A673 (cell line): ENCODE data around the gene ANK2. TPM values are rescaled to one million over a fixed set of nuclear protein-coding genes. Genes with fewer than 3 reads are reported as not detected.

ENCODE experiments used
- BruUV-seq: library from RNA; stranded (reverse); fragments of 400-500 nt; replicated peaks from 2 replicates; lab custom pipeline; 2021; lab: Mats Ljungman, UMichigan
- CTCF ChIA-PET: fragments of 300-600 bp; sonication (Branson Sonifier 250); formaldehyde crosslinking; loops from one replicate; lab custom pipeline; 2022; ENCODE audit warnings: antibody characterized with exemption; lab: Charles Lee
- POLR2A ChIA-PET: fragments of 300-600 bp; sonication (Branson Sonifier 250); formaldehyde crosslinking; loops from one replicate; lab custom pipeline; 2022; ENCODE audit warnings: antibody characterized with exemption; ENCODE audit not compliant: low non-redundant PET; lab: Charles Lee
- DNase-seq: peaks from one replicate; pipeline ENCODE4 v3.0.0-alpha.2; 2015; ENCODE audit warnings: low spot score
- H3K27ac ChIP-seq: fragments of 200-600 bp; sonication (generic); 2 replicates; pipeline ENCODE4 v1.5.1; 2016; ENCODE audit warnings: mixed run types, low read depth, mild to moderate bottlenecking, mixed read lengths, antibody characterized with exemption, low read length; ENCODE audit not compliant: poor library complexity, severe bottlenecking
- H3K27me3 ChIP-seq: fragments of 200-600 bp; sonication (generic); replicated peaks from 2 replicates; pipeline ENCODE4 v1.6.1; 2017; ENCODE audit warnings: mixed run types, low read depth, mild to moderate bottlenecking, mixed read lengths, antibody characterized with exemption, low read length; ENCODE audit not compliant: insufficient read depth, poor library complexity
- H3K36me3 ChIP-seq: fragments of 200-600 bp; sonication (generic); 2 replicates; pipeline ENCODE4 v1.6.1; 2016; ENCODE audit warnings: mixed run types, mild to moderate bottlenecking, mixed read lengths, antibody characterized with exemption, low read length; ENCODE audit not compliant: insufficient read depth, poor library complexity, severe bottlenecking
- H3K4me1 ChIP-seq: fragments of 200-600 bp; sonication (generic); 2 replicates; pipeline ENCODE4 v1.6.1; 2017; ENCODE audit warnings: mixed run types, mild to moderate bottlenecking, mixed read lengths, antibody characterized with exemption, low read length; ENCODE audit not compliant: insufficient read depth, poor library complexity, severe bottlenecking
- H3K4me3 ChIP-seq: fragments of 200-600 bp; sonication (generic); 2 replicates; pipeline ENCODE4 v1.5.1; 2016; ENCODE audit warnings: low read depth, mixed run types, mild to moderate bottlenecking, mixed read lengths, low read length; ENCODE audit not compliant: poor library complexity, severe bottlenecking
- H3K9me3 ChIP-seq: fragments of 200-600 bp; sonication (generic); 2 replicates; pipeline ENCODE4 v1.6.1; 2016; ENCODE audit warnings: mixed run types, low read depth, mild to moderate bottlenecking, mixed read lengths, antibody characterized with exemption, low read length; ENCODE audit not compliant: poor library complexity, severe bottlenecking
- CTCF ChIP-seq: fragments of 300-800, 200-600 bp; sonication (generic); conservative IDR thresholded peaks from 2 replicates; pipeline ENCODE4 v1.5.1; 2017; ENCODE audit warnings: low read depth, mild to moderate bottlenecking, antibody characterized with exemption, low read length, moderate library complexity, mixed read lengths
- EZH2 ChIP-seq: fragments of 200-600 bp; sonication (generic); IDR thresholded peaks from 2 replicates; pipeline ENCODE4 v1.6.1; 2017; ENCODE audit warnings: borderline replicate concordance, low read depth, mild to moderate bottlenecking, mixed read lengths, antibody characterized with exemption, low read length; ENCODE audit not compliant: poor library complexity, severe bottlenecking
- intact Hi-C: fragments of 100-400 bp; cut with micrococcal nuclease; formaldehyde crosslinking; loops from one replicate; pipeline ENCODE4 v1.10.0; 2022; ENCODE audit not compliant: unreplicated experiment
- total RNA-seq: library from RNA; stranded (reverse); gene quantifications from 2 replicates; pipeline ENCODE4 v1.2.3, GENCODE V29; 2021

The ANK2 gene
- total RNA-seq, 1 experiment from 2014 or later = 12.7 TPM

DNA sequence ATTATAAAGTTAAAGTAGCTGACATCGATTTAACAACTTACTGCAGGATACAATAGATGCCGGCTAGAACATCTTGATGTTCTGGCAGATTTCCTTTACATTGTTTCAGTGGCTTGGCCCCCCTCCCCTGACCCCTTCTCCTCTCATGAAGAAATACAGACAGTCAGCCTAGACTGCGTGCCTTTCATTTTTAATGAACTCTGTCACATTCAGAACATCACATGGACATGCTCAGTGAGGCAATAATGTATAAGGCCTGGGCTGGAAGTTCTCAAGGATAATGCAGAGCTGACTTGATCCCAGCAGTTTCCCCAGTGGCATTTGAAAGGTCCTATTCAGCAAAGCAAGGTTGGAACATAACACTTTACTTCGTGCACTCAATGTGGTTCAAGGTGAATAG, 239.2 kb downstream of the ANK2 start:
- TF ChIP-seq CTCF = no peak
- no peak for TF ChIP-seq EZH2
- no peaks in the 10 kb centered on the region for H3K4me1 ChIP-seq
- POLR2A ChIA-PET = no interaction called here
- CTCF ChIA-PET = no interaction called here
- no peak for DNase-seq
- no peak overlapping the region for H3K27ac ChIP-seq
- H3K36me3 ChIP-seq = no peaks in the 10 kb centered on the region
- no TSS peak for BruUV-seq
- intact Hi-C loops = no loop called here
- no peaks in the 10 kb centered on the region for H3K9me3 ChIP-seq
- H3K4me3 ChIP-seq = no peak overlapping the region
- no peaks in the 10 kb centered on the region for H3K27me3 ChIP-seq

DNA sequence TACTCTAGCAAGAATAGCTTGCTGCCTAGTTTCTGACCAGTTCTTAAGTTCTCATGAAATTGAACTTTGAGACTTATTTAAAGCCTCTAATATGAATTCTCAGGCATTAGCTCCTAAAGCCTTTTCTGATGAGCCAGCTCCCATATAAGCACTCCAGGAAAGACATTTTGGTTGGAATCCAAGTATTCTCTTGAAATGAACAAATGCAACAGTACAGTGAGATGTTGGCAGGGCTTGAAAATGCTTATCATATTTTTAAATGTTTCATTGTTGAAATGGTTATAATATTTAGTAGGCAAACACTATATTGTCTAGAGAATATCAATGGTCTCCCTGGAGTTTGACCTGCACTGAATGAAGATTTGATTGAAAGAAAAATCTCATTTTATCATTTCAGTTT, 240.3 kb downstream of the ANK2 start:
- no peaks in the 10 kb centered on the region for H3K9me3 ChIP-seq
- ChIA-PET POLR2A (no interaction called here), CTCF (no interaction called here)
- TF ChIP-seq CTCF (no peak), EZH2 (no peak)
- H3K4me3 ChIP-seq = no peak overlapping the region
- no TSS peak for BruUV-seq
- H3K36me3 ChIP-seq = no peaks in the 10 kb centered on the region
- H3K27ac ChIP-seq = no peak overlapping the region
- H3K4me1 ChIP-seq = peaks cover 8% of the 10 kb centered on the region
- DNase-seq = no peak
- intact Hi-C loops = no loop called here
- H3K27me3 ChIP-seq = no peaks in the 10 kb centered on the region

DNA sequence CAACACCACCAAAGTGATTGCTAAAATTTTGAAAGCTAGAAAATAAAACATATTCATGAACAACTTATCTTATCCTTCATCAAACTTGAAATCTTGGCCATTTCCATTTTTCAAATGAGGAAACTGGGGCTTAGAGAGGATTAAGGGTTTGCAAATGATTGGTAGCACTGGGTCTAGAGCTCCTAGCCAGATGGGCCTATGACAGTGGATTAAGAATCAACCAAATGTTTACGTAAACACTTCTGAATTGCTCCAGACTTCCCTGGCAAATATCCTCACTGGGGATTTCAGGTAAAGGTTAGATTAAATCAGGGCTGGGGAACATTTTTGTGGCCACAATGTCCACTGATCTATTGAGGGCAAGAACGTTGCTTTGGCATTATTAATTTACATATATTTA, 241.2 kb downstream of the ANK2 start:
- intact Hi-C loops = no loop called here
- Histone ChIP-seq H3K27me3 (no peaks in the 10 kb centered on the region), H3K4me1 (peaks cover 15% of the 10 kb centered on the region), H3K36me3 (no peaks in the 10 kb centered on the region), H3K9me3 (no peaks in the 10 kb centered on the region), H3K4me3 (no peak overlapping the region), H3K27ac (no peak overlapping the region)
- ChIA-PET CTCF (no interaction called here), POLR2A (no interaction called here)
- TF ChIP-seq EZH2 (no peak), CTCF (no peak)
- no peak for DNase-seq
- no TSS peak for BruUV-seq
